Hepatocyte (in vitro differentiated cells): ENCODE data around the gene ALG8.

Experiments
- CTCF ChIP-seq: fragments of 200-600 bp; sonication (generic); IDR thresholded peaks from 2 replicates; pipeline ENCODE4 v1.5.1; 2016; ENCODE audit warnings: antibody characterized with exemption, mild to moderate bottlenecking; ENCODE audit not compliant: poor library complexity
- EZH2 ChIP-seq: fragments of 200-600 bp; sonication (generic); IDR thresholded peaks from 2 replicates; pipeline ENCODE4 v1.6.1; 2016; ENCODE audit warnings: antibody characterized with exemption, mild to moderate bottlenecking, borderline replicate concordance
- EZH2phosphoT487 ChIP-seq: fragments of 200-600 bp; sonication (generic); IDR thresholded peaks from one replicate; pipeline ENCODE4 v1.6.1; 2018; ENCODE audit warnings: antibody characterized with exemption, mild to moderate bottlenecking, low read depth, moderate library complexity; ENCODE audit not compliant: unreplicated experiment, severe bottlenecking

- TF ChIP-seq CTCF = no peak
- no peak for TF ChIP-seq EZH2phosphoT487
- no peak for TF ChIP-seq EZH2
These were observed 64.7 kb downstream of the ALG8 start for GRCh38 chr11:78074756-78075155.
